Stimulated activated CD4-positive, alpha-beta T cell treated with anti-CD3 and anti-CD28 coated beads, TNF-alpha, amount 100 ng/mL, for 48 hours (primary cell): ENCODE data around the gene NKX6-1.

Experiments used
- DNase-seq, 3 donors: peaks; one replicate each; pipeline ENCODE4 v3.0.0-alpha.2; 2020; ENCODE audit warnings: low read depth in 3 of 3

Gene NKX6-1

GRCh38 chr4:84479663-84480062 lies 19.4 kb downstream of the NKX6-1 start:
- DNase-seq = no peak

- DNase-seq = no peak
Measured at GRCh38 chr4:84477738-84478137, 21.4 kb downstream of the NKX6-1 start.

- DNase-seq = no peak
Measured at GRCh38 chr4:84474107-84474506, 25.0 kb downstream of the NKX6-1 start.

GRCh38 chr4:84472154-84472553 lies 26.9 kb downstream of the NKX6-1 start:
- DNase-seq = no peak

- no peak for DNase-seq
Measured at GRCh38 chr4:84470204-84470785, 28.8 kb downstream of the NKX6-1 start.

- DNase-seq = no peak
Measured at GRCh38 chr4:84467601-84468000, 31.5 kb downstream of the NKX6-1 start.

- DNase-seq = no peak
Measured at GRCh38 chr4:84459783-84460182, 39.3 kb downstream of the NKX6-1 start.

GRCh38 chr4:84456157-84456556 lies 42.9 kb downstream of the NKX6-1 start:
- DNase-seq = no peak

- DNase-seq = no peak
Measured at GRCh38 chr4:84455697-84456096, 43.4 kb downstream of the NKX6-1 start.

- DNase-seq = no peak
Measured at GRCh38 chr4:84451546-84451945, 47.5 kb downstream of the NKX6-1 start.

- no peak for DNase-seq
Measured at GRCh38 chr4:84443523-84443922, 55.6 kb downstream of the NKX6-1 start.

- no peak for DNase-seq
Measured at GRCh38 chr4:84442778-84443177, 56.3 kb downstream of the NKX6-1 start.
